DND-41 (cell line): ENCODE results near the gene NT5C3A.

ENCODE experiments used
- ATAC-seq: fragments of 200-7000 bp; cut with Tn5 transposase; 3 replicates; pipeline ENCODE4 v1.9.1; 2021; ENCODE audit warnings: low read depth; ENCODE audit not compliant: insufficient read depth
- DNase-seq: peaks from one replicate; pipeline ENCODE4 v3.0.0-alpha.2; 2020
- H2AFZ ChIP-seq: 2 replicates; pipeline ENCODE4 v1.6.0; 2012; ENCODE audit warnings: low read depth, low read length
- H3K27ac ChIP-seq: 2 replicates; pipeline ENCODE4 v1.5.1; 2012; ENCODE audit warnings: low read length, inconsistent platforms
- H3K27me3 ChIP-seq: fragments of 200-600 bp; sonication (generic); 2 replicates; pipeline ENCODE4 v1.6.0; 2012; ENCODE audit warnings: low read length, mild to moderate bottlenecking, inconsistent platforms; ENCODE audit not compliant: insufficient read depth, poor library complexity
- H3K36me3 ChIP-seq: 2 replicates; pipeline ENCODE4 v1.5.1; 2012; ENCODE audit warnings: low read length, inconsistent platforms; ENCODE audit not compliant: insufficient read depth
- H3K4me1 ChIP-seq: 2 replicates; pipeline ENCODE4 v1.5.1; 2012; ENCODE audit warnings: mild to moderate bottlenecking, low read length; ENCODE audit not compliant: insufficient read depth
- H3K4me2 ChIP-seq: 2 replicates; pipeline ENCODE4 v1.6.0; 2012; ENCODE audit warnings: mild to moderate bottlenecking, moderate library complexity, low read length, inconsistent platforms; ENCODE audit not compliant: insufficient read depth
- H3K4me3 ChIP-seq, 2 experiments: fragments of 200-600 bp in 1 of 2; shearing (Covaris generic) in 1 of 2; 2 replicates each; pipeline ENCODE4 v1.5.1; 2012 to 2016; ENCODE audit warnings: inconsistent platforms in 2 of 2, low read length in 2 of 2, mild to moderate bottlenecking in 2 of 2, low read depth in 1 of 2, moderate library complexity in 1 of 2
- H3K79me2 ChIP-seq: 2 replicates; pipeline ENCODE4 v1.6.0; 2012; ENCODE audit warnings: low read length, inconsistent platforms; ENCODE audit not compliant: insufficient read depth
- H3K9ac ChIP-seq: 2 replicates; pipeline ENCODE4 v1.6.0; 2012; ENCODE audit warnings: low read depth, mild to moderate bottlenecking, inconsistent platforms, low read length, moderate library complexity
- H3K9me3 ChIP-seq: 2 replicates; pipeline ENCODE4 v1.5.1; 2012; ENCODE audit warnings: low read length, moderate library complexity, mild to moderate bottlenecking, inconsistent platforms; ENCODE audit not compliant: insufficient read depth, severe bottlenecking
- H4K20me1 ChIP-seq: 2 replicates; pipeline ENCODE4 v1.6.0; 2012; ENCODE audit warnings: low read length; ENCODE audit not compliant: insufficient read depth
- CTCF ChIP-seq: IDR thresholded peaks from 2 replicates; pipeline ENCODE4 v1.5.1; 2012; ENCODE audit warnings: borderline replicate concordance, low read length, moderate library complexity, mild to moderate bottlenecking; ENCODE audit not compliant: poor library complexity, severe bottlenecking; ENCODE audit errors: extremely low read depth
- EZH2 ChIP-seq: IDR thresholded peaks from 3 replicates; pipeline ENCODE4 v1.6.1; 2012; ENCODE audit warnings: borderline replicate concordance, low read depth, mild to moderate bottlenecking, moderate library complexity, low read length, inconsistent platforms; ENCODE audit not compliant: severe bottlenecking

The NT5C3A gene

GRCh38 chr7:33089142-33089541 is 26.6 kb upstream of the NT5C3A start:
- Histone ChIP-seq H3K79me2 (no peaks in the 10 kb centered on the region), H3K9ac (no peak overlapping the region), H2AFZ (no peak overlapping the region), H3K4me2 (no peak overlapping the region), H3K4me1 (no peaks in the 10 kb centered on the region), H3K9me3 (no peaks in the 10 kb centered on the region), H4K20me1 (no peaks in the 10 kb centered on the region), H3K27me3 (no peaks in the 10 kb centered on the region), H3K27ac (no peak overlapping the region), H3K36me3 (peaks cover 15% of the 10 kb centered on the region), H3K4me3 (no peak overlapping the region)
- DNase-seq (no peak), ATAC-seq (no peak)
- no peak for TF ChIP-seq EZH2
- TF ChIP-seq CTCF = no peak

- Histone ChIP-seq H3K9me3 (no peaks in the 10 kb centered on the region), H2AFZ (no peak overlapping the region), H3K9ac (no peak overlapping the region), H3K4me3 (no peak overlapping the region), H4K20me1 (no peaks in the 10 kb centered on the region), H3K36me3 (peaks cover 3% of the 10 kb centered on the region; the same call in 1 of the 2 replicates), H3K27ac (no peak overlapping the region), H3K4me2 (no peak overlapping the region), H3K27me3 (no peaks in the 10 kb centered on the region), H3K4me1 (no peaks in the 10 kb centered on the region), H3K79me2 (no peaks in the 10 kb centered on the region)
- ATAC-seq (no peak), DNase-seq (no peak)
- TF ChIP-seq CTCF = no peak
- TF ChIP-seq EZH2 = no peak
Measured at GRCh38 chr7:33087858-33088257, 25.3 kb upstream of the NT5C3A start.

GRCh38 chr7:33087356-33087755 is 24.8 kb upstream of the NT5C3A start:
- H3K79me2 ChIP-seq = no peaks in the 10 kb centered on the region
- no peak overlapping the region for H3K4me3 ChIP-seq
- H3K27ac ChIP-seq = no peak overlapping the region
- H3K27me3 ChIP-seq = no peaks in the 10 kb centered on the region
- H3K4me2 ChIP-seq = no peak overlapping the region
- no peaks in the 10 kb centered on the region for H3K4me1 ChIP-seq
- H3K9me3 ChIP-seq = no peaks in the 10 kb centered on the region
- H2AFZ ChIP-seq = no peak overlapping the region
- no peaks in the 10 kb centered on the region for H3K36me3 ChIP-seq
- TF ChIP-seq EZH2 = no peak
- H3K9ac ChIP-seq = no peak overlapping the region
- ATAC-seq (no peak), DNase-seq (no peak)
- H4K20me1 ChIP-seq = no peaks in the 10 kb centered on the region

GRCh38 chr7:33079763-33080690 is 17.5 kb upstream of the NT5C3A start:
- Histone ChIP-seq H3K36me3 (no peaks in the 10 kb centered on the region), H3K4me1 (no peaks in the 10 kb centered on the region), H3K79me2 (no peaks in the 10 kb centered on the region), H3K27ac (no peak overlapping the region), H4K20me1 (no peaks in the 10 kb centered on the region), H3K9ac (no peak overlapping the region), H3K27me3 (peaks cover 5% of the 10 kb centered on the region), H3K9me3 (no peaks in the 10 kb centered on the region), H3K4me2 (no peak overlapping the region), H2AFZ (no peak overlapping the region), H3K4me3 (no peak overlapping the region)
- TF ChIP-seq EZH2 = no peak
- TF ChIP-seq CTCF = no peak
- ATAC-seq = no peak
- DNase-seq = no peak
